PC-9 (cell line): Measurements from ENCODE around the gene TNFRSF1B. TPM values are rescaled to one million over a fixed set of nuclear protein-coding genes. Genes with fewer than 3 reads are reported as not detected.

ENCODE experiments used
- BruUV-seq: library from RNA; stranded (reverse); fragments of 400-500 nt; replicated peaks from 2 replicates; lab custom pipeline; 2021; lab: Mats Ljungman, UMichigan
- CTCF ChIA-PET: fragments of 300-600 bp; sonication (Branson Sonifier 250); formaldehyde crosslinking; loops from one replicate; lab custom pipeline; 2022; ENCODE audit warnings: antibody characterized with exemption; lab: Charles Lee
- POLR2A ChIA-PET: fragments of 300-600 bp; sonication (Branson Sonifier 250); formaldehyde crosslinking; loops from one replicate; lab custom pipeline; 2022; ENCODE audit warnings: antibody characterized with exemption; ENCODE audit not compliant: unreplicated experiment; lab: Charles Lee
- DNase-seq, 2 experiments: peaks; one replicate each; pipeline versions ENCODE4 v3.0.0 to v3.0.0-alpha.2; 2015 to 2022; ENCODE audit warnings: mixed read lengths in 1 of 2
- H2AFZ ChIP-seq: fragments of 200-600 bp; sonication (generic); 2 replicates; pipeline ENCODE4 v1.8.1; 2017; ENCODE audit warnings: antibody characterized with exemption
- H3F3A ChIP-seq: fragments of 200-600 bp; sonication (generic); 2 replicates; pipeline ENCODE4 v1.8.1; 2017; ENCODE audit warnings: antibody characterized with exemption, mild to moderate bottlenecking, low read depth; ENCODE audit not compliant: insufficient read depth
- H3K27ac ChIP-seq: fragments of 200-600 bp; sonication (generic); 2 replicates; pipeline ENCODE4 v1.6.1; 2016; ENCODE audit warnings: mixed run types
- H3K27me3 ChIP-seq: fragments of 200-600 bp; sonication (generic); 2 replicates; pipeline ENCODE4 v1.6.1; 2016; ENCODE audit warnings: low read depth, mixed run types; ENCODE audit not compliant: insufficient read depth
- H3K36me3 ChIP-seq: fragments of 200-600 bp; sonication (generic); 2 replicates; pipeline ENCODE4 v1.6.1; 2016; ENCODE audit warnings: low read depth, mixed run types
- H3K4me1 ChIP-seq: fragments of 200-600 bp; sonication (generic); replicated peaks from 2 replicates; pipeline ENCODE4 v1.6.1; 2016; ENCODE audit warnings: mixed run types; ENCODE audit not compliant: insufficient read depth
- H3K4me2 ChIP-seq: fragments of 200-600 bp; sonication (generic); 2 replicates; pipeline ENCODE4 v1.6.1; 2017; ENCODE audit warnings: mixed run types
- H3K4me3 ChIP-seq: fragments of 200-600 bp; sonication (generic); 2 replicates; pipeline ENCODE4 v1.6.1; 2016; ENCODE audit warnings: mixed run types
- H3K79me2 ChIP-seq: fragments of 200-600 bp; sonication (generic); 2 replicates; pipeline ENCODE4 v1.6.1; 2017; ENCODE audit warnings: low read depth, mixed run types
- H3K9me2 ChIP-seq: fragments of 200-600 bp; sonication (generic); 2 replicates; pipeline ENCODE4 v1.8.1; 2017; ENCODE audit warnings: mild to moderate bottlenecking; ENCODE audit not compliant: insufficient read depth
- H3K9me3 ChIP-seq: fragments of 200-600 bp; sonication (generic); 2 replicates; pipeline ENCODE4 v1.8.1; 2016; ENCODE audit warnings: low read depth; ENCODE audit not compliant: insufficient read depth
- H4K20me1 ChIP-seq: fragments of 200-600 bp; sonication (generic); 2 replicates; pipeline ENCODE4 v1.8.1; 2017; ENCODE audit not compliant: insufficient read depth
- EZH2 ChIP-seq: fragments of 200-600 bp; sonication (generic); IDR thresholded peaks from 2 replicates; pipeline ENCODE4 v1.8.0; 2017; ENCODE audit warnings: antibody characterized with exemption, low read depth
- intact Hi-C: fragments of 100-400 bp; cut with micrococcal nuclease; formaldehyde crosslinking; loops from one replicate; pipeline ENCODE4 v1.10.0; 2022; ENCODE audit not compliant: unreplicated experiment
- total RNA-seq: library from RNA; stranded (reverse); gene quantifications from 2 replicates; pipeline ENCODE4 v1.2.3, GENCODE V29; 2021
- TF ChIP-seq, protein P1 (sequence below): fragments of 200-600 bp; sonication (generic); conservative IDR thresholded peaks from 2 replicates; pipeline ENCODE4 v1.6.1; 2017; ENCODE audit warnings: mixed run types, antibody characterized with exemption, mild to moderate bottlenecking, moderate library complexity

The TNFRSF1B gene
- total RNA-seq, 1 experiment from 2014 or later = 2.7 TPM

DNA sequence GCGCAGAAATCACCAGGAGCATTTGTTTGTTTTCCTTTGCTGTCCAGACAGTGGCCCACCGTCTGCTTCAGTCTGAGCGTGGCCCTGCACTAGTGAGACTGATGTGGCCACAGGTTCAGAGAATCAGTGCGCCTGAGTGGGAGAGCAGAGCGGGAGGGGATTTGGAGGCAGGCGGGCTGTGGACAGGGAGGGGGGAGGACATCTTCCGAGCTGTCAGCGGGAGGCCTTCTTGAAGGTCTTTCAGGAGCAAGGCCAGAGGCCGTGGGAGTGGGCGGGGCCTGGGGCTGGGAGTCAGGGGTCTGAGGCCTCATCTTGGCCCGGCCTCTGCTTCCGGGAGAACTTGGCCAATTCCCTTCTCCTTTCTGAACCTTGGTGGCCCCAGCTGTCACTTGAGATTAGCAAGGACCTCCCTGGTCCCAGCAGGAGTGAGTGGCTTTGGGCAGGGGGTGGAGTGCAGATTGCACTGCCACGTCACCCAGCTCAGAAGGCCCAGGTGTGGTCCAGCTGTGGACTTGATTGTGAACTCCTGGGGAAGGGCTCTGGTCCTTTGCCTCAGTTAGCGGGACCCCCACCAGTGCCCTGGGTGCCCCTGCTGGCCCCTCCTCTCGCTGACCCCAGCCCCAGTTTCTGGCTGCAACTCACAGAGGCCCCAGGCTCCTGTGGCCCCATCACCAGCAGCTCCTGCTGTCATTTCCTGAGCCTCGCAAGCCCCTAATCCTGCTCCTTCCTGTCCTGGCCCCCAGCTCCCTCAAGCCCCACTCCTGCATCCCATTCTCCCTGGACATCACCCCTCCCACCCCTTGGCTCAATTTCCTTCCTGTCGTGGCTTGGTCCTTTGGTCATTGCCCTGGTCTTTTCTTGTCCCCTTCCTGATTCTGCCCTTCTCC is 8.4 kb downstream of the TNFRSF1B start:
- Histone ChIP-seq H3K4me3 (no peak overlapping the region), H3K4me2 (no peak overlapping the region), H3K9me3 (no peaks in the 10 kb centered on the region), H4K20me1 (no peaks in the 10 kb centered on the region), H3K4me1 (peaks cover 6% of the 10 kb centered on the region), H2AFZ (no peak overlapping the region), H3K27me3 (no peaks in the 10 kb centered on the region), H3K79me2 (no peaks in the 10 kb centered on the region), H3F3A (no peaks in the 10 kb centered on the region), H3K9me2 (no peaks in the 10 kb centered on the region), H3K27ac (no peak overlapping the region), H3K36me3 (no peaks in the 10 kb centered on the region)
- POLR2A ChIA-PET = no interaction called here
- TF ChIP-seq, protein P1, sequence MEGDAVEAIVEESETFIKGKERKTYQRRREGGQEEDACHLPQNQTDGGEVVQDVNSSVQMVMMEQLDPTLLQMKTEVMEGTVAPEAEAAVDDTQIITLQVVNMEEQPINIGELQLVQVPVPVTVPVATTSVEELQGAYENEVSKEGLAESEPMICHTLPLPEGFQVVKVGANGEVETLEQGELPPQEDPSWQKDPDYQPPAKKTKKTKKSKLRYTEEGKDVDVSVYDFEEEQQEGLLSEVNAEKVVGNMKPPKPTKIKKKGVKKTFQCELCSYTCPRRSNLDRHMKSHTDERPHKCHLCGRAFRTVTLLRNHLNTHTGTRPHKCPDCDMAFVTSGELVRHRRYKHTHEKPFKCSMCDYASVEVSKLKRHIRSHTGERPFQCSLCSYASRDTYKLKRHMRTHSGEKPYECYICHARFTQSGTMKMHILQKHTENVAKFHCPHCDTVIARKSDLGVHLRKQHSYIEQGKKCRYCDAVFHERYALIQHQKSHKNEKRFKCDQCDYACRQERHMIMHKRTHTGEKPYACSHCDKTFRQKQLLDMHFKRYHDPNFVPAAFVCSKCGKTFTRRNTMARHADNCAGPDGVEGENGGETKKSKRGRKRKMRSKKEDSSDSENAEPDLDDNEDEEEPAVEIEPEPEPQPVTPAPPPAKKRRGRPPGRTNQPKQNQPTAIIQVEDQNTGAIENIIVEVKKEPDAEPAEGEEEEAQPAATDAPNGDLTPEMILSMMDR = no peak
- no peak for TF ChIP-seq EZH2
- CTCF ChIA-PET = no interaction called here
- intact Hi-C loops = no loop called here
- DNase-seq = no peak
- BruUV-seq = no TSS peak

DNA sequence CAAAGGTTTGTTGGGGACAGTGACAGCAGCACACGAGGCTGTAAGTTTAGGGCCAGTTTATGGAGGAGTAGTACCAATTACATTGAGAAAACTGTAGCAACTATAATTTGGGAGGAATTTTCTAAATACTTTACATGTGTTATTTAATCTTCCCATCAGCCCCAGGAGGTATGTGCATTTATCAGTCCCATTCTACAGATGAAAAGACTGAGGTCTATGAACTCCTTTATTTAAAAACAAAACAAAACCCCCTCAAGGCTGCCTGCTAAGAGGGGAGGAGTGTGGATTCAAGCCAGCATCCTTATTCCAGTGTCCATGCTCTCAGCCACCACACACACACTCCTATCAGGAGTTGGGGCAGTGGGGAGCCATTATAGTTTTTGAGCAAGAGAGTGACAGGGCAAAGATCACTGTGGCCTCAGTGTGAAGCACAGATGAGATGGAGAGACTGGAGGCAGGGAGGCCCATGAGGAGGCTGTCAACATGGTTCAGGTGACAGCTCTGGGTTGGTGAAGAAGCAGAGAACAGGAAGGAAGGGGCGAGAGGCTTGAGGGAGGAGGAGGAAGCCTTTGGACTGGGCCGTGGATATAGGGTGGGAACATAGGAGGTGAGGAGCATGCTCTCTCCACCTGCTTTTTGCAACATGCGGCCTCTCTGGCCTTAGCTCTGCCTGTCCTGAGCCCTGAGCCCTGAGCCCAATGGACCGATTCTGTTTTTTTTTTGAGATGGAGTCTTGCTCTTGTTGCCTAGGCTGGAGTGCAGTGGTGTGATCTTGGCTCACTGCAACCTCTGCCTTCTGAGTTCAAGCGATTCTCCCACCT is 9.7 kb downstream of the TNFRSF1B start:
- POLR2A ChIA-PET = no interaction called here
- BruUV-seq = no TSS peak

More for the DNA sequence above, 9.7 kb downstream of the TNFRSF1B start:
- no peak overlapping the region for H3K4me2 ChIP-seq
- no peaks in the 10 kb centered on the region for H4K20me1 ChIP-seq
- no peak overlapping the region for H3K4me3 ChIP-seq
- H3K36me3 ChIP-seq = no peaks in the 10 kb centered on the region
- no peaks in the 10 kb centered on the region for H3K9me2 ChIP-seq
- H3K4me1 ChIP-seq = no peaks in the 10 kb centered on the region; the same call in 1 of the 2 replicates
- intact Hi-C loops = no loop called here
- no peaks in the 10 kb centered on the region for H3K79me2 ChIP-seq
- H3K27me3 ChIP-seq = no peaks in the 10 kb centered on the region
- H3K9me3 ChIP-seq = no peaks in the 10 kb centered on the region
- CTCF ChIA-PET = interaction anchor here (0.7 kb wide), 1 partner anchor 309 kb away, joined by 3 read pairs; no protein-coding TSS in a partner anchor
- no peak overlapping the region for H3K27ac ChIP-seq
- H3F3A ChIP-seq = no peaks in the 10 kb centered on the region
- TF ChIP-seq, protein P1 = no peak
- TF ChIP-seq EZH2 = no peak
- no peak for DNase-seq
- no peak overlapping the region for H2AFZ ChIP-seq
